HEK293T (cell line): Measurements from ENCODE around the gene PDIA3.

Source experiments
- ARNT ChIP-seq: fragments of 450-650 bp; IDR thresholded peaks from 2 replicates; pipeline ENCODE4 v1.6.1; 2017; ENCODE audit warnings: mild to moderate bottlenecking
- BHLHE40 ChIP-seq: fragments of 450-650 bp; IDR thresholded peaks from 2 replicates; pipeline ENCODE4 v1.6.1; 2016; ENCODE audit warnings: mild to moderate bottlenecking, moderate library complexity, borderline replicate concordance
- CTBP1 ChIP-seq: fragments of 450-650 bp; IDR thresholded peaks from 2 replicates; pipeline ENCODE4 v1.6.1; 2016; ENCODE audit warnings: borderline replicate concordance
- ELF4 ChIP-seq: fragments of 450-650 bp; IDR thresholded peaks from 2 replicates; pipeline ENCODE4 v1.6.1; 2017; ENCODE audit warnings: antibody characterized with exemption
- FOXA1 ChIP-seq: fragments of 450-650 bp; IDR thresholded peaks from 2 replicates; pipeline ENCODE4 v1.6.1; 2016; ENCODE audit warnings: mild to moderate bottlenecking
- FOXK2 ChIP-seq: fragments of 450-650 bp; IDR thresholded peaks from 2 replicates; pipeline ENCODE4 v1.6.1; 2016; ENCODE audit warnings: mild to moderate bottlenecking
- FOXM1 ChIP-seq: fragments of 450-650 bp; IDR thresholded peaks from 2 replicates; pipeline ENCODE4 v1.6.1; 2017; ENCODE audit warnings: mild to moderate bottlenecking, borderline replicate concordance
- LEF1 ChIP-seq: fragments of 450-650 bp; IDR thresholded peaks from 2 replicates; pipeline ENCODE4 v1.6.1; 2017; ENCODE audit warnings: mild to moderate bottlenecking, borderline replicate concordance
- SP1 ChIP-seq: fragments of 450-650 bp; IDR thresholded peaks from 2 replicates; pipeline ENCODE4 v1.6.1; 2017
- SUZ12 ChIP-seq: fragments of 450-650 bp; IDR thresholded peaks from 2 replicates; pipeline ENCODE4 v1.6.1; 2016; ENCODE audit warnings: mild to moderate bottlenecking

GRCh38 chr15:43774062-43774461 lies 27.8 kb downstream of the PDIA3 start:
- TF ChIP-seq ELF4 (no peak), SUZ12 (no peak), FOXM1 (no peak), CTBP1 (no peak), BHLHE40 (no peak), ARNT (no peak), LEF1 (no peak), FOXK2 (no peak), FOXA1 (no peak), SP1 (no peak)
